IMR-90 (cell line): ENCODE measurements around the gene CIT. TPM values are rescaled to one million over a fixed set of nuclear protein-coding genes. Genes with fewer than 3 reads are reported as not detected.

Source experiments
- ATAC-seq: fragments of 200-7000 bp; cut with Tn5 transposase; 2 replicates; pipeline ENCODE4 v1.9.1; 2020; ENCODE audit warnings: low read depth, mild to moderate bottlenecking, moderate library complexity
- BruUV-seq: library from RNA; stranded (reverse); fragments of 400-500 nt; replicated peaks from 2 replicates; lab custom pipeline; 2021; lab: Mats Ljungman, UMichigan
- CTCF ChIA-PET: fragments of 300-600 bp; formaldehyde crosslinking; extraction: SDS; loops from one replicate; lab custom pipeline; 2021; ENCODE audit warnings: antibody characterized with exemption; lab: Yijun Ruan, JAX
- POLR2A ChIA-PET: fragments of 300-600 bp; sonication (Branson Sonifier 250); formaldehyde crosslinking; loops from one replicate; lab custom pipeline; 2022; ENCODE audit warnings: antibody characterized with exemption; ENCODE audit not compliant: unreplicated experiment; lab: Charles Lee
- DNase-seq: peaks from one replicate; pipeline ENCODE4 v3.0.0; 2013
- H2AFZ ChIP-seq: replicated peaks from 2 replicates; pipeline ENCODE3; 2013; ENCODE audit warnings: low read length, mild to moderate bottlenecking; ENCODE audit not compliant: poor library complexity
- H2AK5ac ChIP-seq: 2 replicates; pipeline ENCODE4 v1.6.1; 2013; ENCODE audit warnings: low read depth, low read length, inconsistent platforms
- H2AK9ac ChIP-seq: replicated peaks from 2 replicates; pipeline ENCODE3; 2013; ENCODE audit warnings: mild to moderate bottlenecking, low read depth, low read length, moderate library complexity; ENCODE audit not compliant: poor library complexity
- H2BK120ac ChIP-seq: 2 replicates; pipeline ENCODE4 v1.6.1; 2013; ENCODE audit warnings: low read depth, low read length, inconsistent platforms
- H2BK15ac ChIP-seq: 3 replicates; pipeline ENCODE4 v1.6.1; 2013; ENCODE audit warnings: low read depth, low read length, inconsistent platforms
- H2BK20ac ChIP-seq: 2 replicates; pipeline ENCODE4 v1.6.1; 2013; ENCODE audit warnings: low read depth, mild to moderate bottlenecking, inconsistent platforms, low read length, moderate library complexity
- H2BK5ac ChIP-seq: 2 replicates; pipeline ENCODE4 v1.6.1; 2013; ENCODE audit warnings: mild to moderate bottlenecking, low read depth, low read length, inconsistent platforms; ENCODE audit not compliant: poor library complexity, severe bottlenecking
- H3K14ac ChIP-seq: replicated peaks from 2 replicates; pipeline ENCODE4 v1.6.1; 2013; ENCODE audit warnings: low read depth, low read length, inconsistent platforms
- H3K18ac ChIP-seq: 2 replicates; pipeline ENCODE4 v1.6.1; 2013; ENCODE audit warnings: low read depth, low read length, control low read depth
- H3K23ac ChIP-seq: 2 replicates; pipeline ENCODE4 v1.6.1; 2013; ENCODE audit warnings: low read depth, low read length, inconsistent platforms
- H3K27ac ChIP-seq: 2 replicates; pipeline ENCODE4 v1.5.1; 2013; ENCODE audit warnings: mild to moderate bottlenecking, control low read depth, low read length; ENCODE audit not compliant: insufficient read depth
- H3K27me3 ChIP-seq: 2 replicates; pipeline ENCODE4 v1.6.1; 2013; ENCODE audit warnings: low read length; ENCODE audit not compliant: control insufficient read depth, insufficient read depth
- H3K36me3 ChIP-seq: 2 replicates; pipeline ENCODE4 v1.6.1; 2013; ENCODE audit warnings: low read length, mixed read lengths; ENCODE audit not compliant: control insufficient read depth, insufficient read depth
- H3K4ac ChIP-seq: 2 replicates; pipeline ENCODE4 v1.6.1; 2013; ENCODE audit warnings: low read depth, low read length, inconsistent platforms
- H3K4me1 ChIP-seq: 2 replicates; pipeline ENCODE4 v1.6.1; 2013; ENCODE audit warnings: low read length, mixed read lengths; ENCODE audit not compliant: control insufficient read depth, insufficient read depth
- H3K4me2 ChIP-seq: 2 replicates; pipeline ENCODE4 v1.6.1; 2013; ENCODE audit warnings: low read depth, mild to moderate bottlenecking, control low read depth, low read length, moderate library complexity
- H3K4me3 ChIP-seq: 2 replicates; pipeline ENCODE4 v1.5.1; 2013; ENCODE audit warnings: low read depth, mild to moderate bottlenecking, control low read depth, low read length, moderate library complexity; ENCODE audit not compliant: insufficient read depth
- H3K56ac ChIP-seq: 2 replicates; pipeline ENCODE4 v1.6.1; 2013; ENCODE audit warnings: low read length, inconsistent platforms; ENCODE audit not compliant: insufficient read depth; ENCODE audit errors: extremely low read depth
- H3K79me1 ChIP-seq, 2 experiments: 2 replicates each; pipeline ENCODE4 v1.6.1; 2013; ENCODE audit warnings: low read length in 2 of 2, inconsistent platforms in 1 of 2, low read depth in 1 of 2
- H3K9ac ChIP-seq: 2 replicates; pipeline ENCODE4 v1.6.1; 2013; ENCODE audit warnings: low read depth, low read length, control low read depth
- H3K9me1 ChIP-seq: 2 replicates; pipeline ENCODE4 v1.6.1; 2013; ENCODE audit warnings: low read length, inconsistent platforms; ENCODE audit not compliant: insufficient read depth
- H3K9me3 ChIP-seq: 2 replicates; pipeline ENCODE4 v1.6.1; 2013; ENCODE audit warnings: low read length; ENCODE audit not compliant: control insufficient read depth, insufficient read depth
- H4K20me1 ChIP-seq: 2 replicates; pipeline ENCODE4 v1.6.1; 2013; ENCODE audit warnings: low read length, inconsistent platforms; ENCODE audit not compliant: insufficient read depth
- H4K5ac ChIP-seq: 2 replicates; pipeline ENCODE4 v1.6.1; 2013; ENCODE audit warnings: mild to moderate bottlenecking, low read depth, low read length, control low read depth
- H4K8ac ChIP-seq, 2 experiments: 2 replicates each; pipeline ENCODE4 v1.6.1; 2013; ENCODE audit warnings: low read depth in 2 of 2, low read length in 2 of 2, control low read depth in 1 of 2, inconsistent platforms in 1 of 2
- H4K91ac ChIP-seq: 2 replicates; pipeline ENCODE4 v1.6.1; 2013; ENCODE audit warnings: low read depth, low read length, inconsistent platforms; ENCODE audit not compliant: insufficient read depth
- BHLHE40 ChIP-seq: fragments of 150-350 bp; IDR thresholded peaks from 2 replicates; pipeline ENCODE4 v1.6.1; 2016; ENCODE audit warnings: mild to moderate bottlenecking, low read depth, low read length
- CEBPB ChIP-seq: IDR thresholded peaks from 2 replicates; pipeline ENCODE4 v1.6.1; 2012; ENCODE audit warnings: low read depth, low read length, improper control_type of control experiment
- CHD1 ChIP-seq: IDR thresholded peaks from 2 replicates; pipeline ENCODE4 v1.6.1; 2012; ENCODE audit warnings: low read depth, low read length, improper control_type of control experiment
- CTCF ChIP-seq: conservative IDR thresholded peaks from 2 replicates; pipeline ENCODE4 v1.5.1; 2012; ENCODE audit warnings: mild to moderate bottlenecking, low read depth, low read length, improper control_type of control experiment
- FOS ChIP-seq: fragments of 150-350 bp; IDR thresholded peaks from 2 replicates; pipeline ENCODE4 v1.6.1; 2016; ENCODE audit warnings: low read depth, low read length
- MAFK ChIP-seq: IDR thresholded peaks from 2 replicates; pipeline ENCODE4 v1.6.1; 2012; ENCODE audit warnings: low read depth, low read length, improper control_type of control experiment
- MAZ ChIP-seq: IDR thresholded peaks from 2 replicates; pipeline ENCODE4 v1.6.1; 2012; ENCODE audit warnings: low read depth, mild to moderate bottlenecking, low read length, improper control_type of control experiment, moderate library complexity, borderline replicate concordance
- MXI1 ChIP-seq: IDR thresholded peaks from 2 replicates; pipeline ENCODE4 v1.6.1; 2012; ENCODE audit warnings: low read depth, mild to moderate bottlenecking, low read length, moderate library complexity, borderline replicate concordance
- NFE2L2 ChIP-seq: fragments of 150-350 bp; IDR thresholded peaks from 2 replicates; pipeline ENCODE4 v1.6.1; 2016; ENCODE audit warnings: low read depth, mild to moderate bottlenecking, low read length
- POLR2A ChIP-seq: IDR thresholded peaks from 2 replicates; pipeline ENCODE4 v1.6.1; 2012; ENCODE audit warnings: mild to moderate bottlenecking, low read depth, low read length
- RAD21 ChIP-seq: IDR thresholded peaks from 2 replicates; pipeline ENCODE4 v1.6.1; 2012; ENCODE audit warnings: low read length, improper control_type of control experiment
- RCOR1 ChIP-seq: IDR thresholded peaks from 2 replicates; pipeline ENCODE4 v1.6.1; 2012; ENCODE audit warnings: mild to moderate bottlenecking, low read length, improper control_type of control experiment; ENCODE audit not compliant: insufficient replicate concordance
- RFX5 ChIP-seq: IDR thresholded peaks from 2 replicates; pipeline ENCODE4 v1.8.0; 2012; ENCODE audit warnings: low read depth, mild to moderate bottlenecking, low read length, moderate library complexity
- SMC3 ChIP-seq: fragments of 150-350 bp; IDR thresholded peaks from 2 replicates; pipeline ENCODE4 v1.6.1; 2016; ENCODE audit warnings: low read depth, mild to moderate bottlenecking, antibody characterized with exemption, low read length, moderate library complexity
- WGBS, 2 experiments: methylation state at CpG; one replicate each; pipeline versions ENCODE4 v1.1.5 to v1.1.7; 2013; ENCODE audit warnings: missing lambda C conversion rate in 2 of 2; ENCODE audit not compliant: insufficient read length in 1 of 2; ENCODE audit errors: extremely low coverage in 2 of 2; 5-methylcytosine and 5-hydroxymethylcytosine counted together
- dilution Hi-C: fragments of 300-500 bp; cut with HindIII; formaldehyde crosslinking; loops from one replicate; pipeline ENCODE4 v1.14.3; 2018; ENCODE audit warnings: low sequenced_read_pairs; ENCODE audit not compliant: unreplicated experiment
- in situ Hi-C: fragments of 300-500 bp; cut with MboI; formaldehyde crosslinking; loops from 3 replicates; pipeline ENCODE4 v1.14.3; 2019; ENCODE audit warnings: low sequenced_read_pairs, inconsistent platforms, mixed read lengths
- intact Hi-C: fragments of 100-400 bp; cut with micrococcal nuclease; formaldehyde crosslinking; loops from 2 replicates; pipeline ENCODE4 v1.10.0; 2022
- polyA plus RNA-seq, 3 experiments: library from polyadenylated mRNA; depleted of rRNA; stranded (reverse); fragments of >200 nt; gene quantifications; 2 replicates each; pipeline ENCODE4 v1.2.3, GENCODE V29; 2012; ENCODE audit warnings: low replicate concordance in 1 of 3
- total RNA-seq: library from RNA; depleted of rRNA; stranded (reverse); fragments of >200 nt; gene quantifications from 2 replicates; pipeline ENCODE4 v1.2.3, GENCODE V29; 2012
- TF ChIP-seq, protein P1 (sequence below): fragments of 150-350 bp; IDR thresholded peaks from 2 replicates; pipeline ENCODE4 v1.6.1; 2016; ENCODE audit warnings: low read depth, mild to moderate bottlenecking, low read length, moderate library complexity, borderline replicate concordance
- TF ChIP-seq, protein P2 (sequence below): fragments of 150-350 bp; IDR thresholded peaks from 2 replicates; pipeline ENCODE4 v1.6.1; 2017; ENCODE audit warnings: mild to moderate bottlenecking, antibody characterized with exemption, low read length, low read depth

Gene CIT
- total and polyA plus RNA-seq, 2 of the 4 experiments (the other 2 are of a cell fraction) = 13.1 to 21.0 TPM

GRCh38 chr12:119713551-119714031, 163.5 kb downstream of the CIT start:
- no peaks in the 10 kb centered on the region; a peak in 2 of 4 replicates for H3K79me1 ChIP-seq
- H3K9ac ChIP-seq = no peak overlapping the region
- no peak for ATAC-seq
- H4K5ac ChIP-seq = no peak overlapping the region
- H3K18ac ChIP-seq = no peak overlapping the region
- H3K27me3 ChIP-seq = no peaks in the 10 kb centered on the region
- no peak overlapping the region for H4K8ac ChIP-seq
- intact Hi-C loops = no loop called here
- no peak overlapping the region for H3K27ac ChIP-seq
- POLR2A ChIA-PET = no interaction called here
- dilution Hi-C loops = no loop called here
- H4K20me1 ChIP-seq = no peaks in the 10 kb centered on the region
- H2AK5ac ChIP-seq = no peak overlapping the region
- no peak overlapping the region for H2BK120ac ChIP-seq
- H3K4me1 ChIP-seq = peaks cover 3% of the 10 kb centered on the region
- H2AFZ ChIP-seq = no peak overlapping the region
- no TSS peak for BruUV-seq
- H2BK15ac ChIP-seq = no peak overlapping the region
- WGBS, 2 experiments = 100% methylated on average over 1 of the region's 8 CpGs; no CpG with 5 or more reads in 1 of the 2 experiments
- no peak overlapping the region for H3K4me3 ChIP-seq
- H3K36me3 ChIP-seq = peaks cover 10% of the 10 kb centered on the region
- H4K91ac ChIP-seq = no peak overlapping the region
- H3K4me2 ChIP-seq = no peak overlapping the region
- H3K9me1 ChIP-seq = no peaks in the 10 kb centered on the region
- no peak for DNase-seq
- H3K14ac ChIP-seq = no peak overlapping the region
- H3K4ac ChIP-seq = no peak overlapping the region
- no peak overlapping the region for H3K23ac ChIP-seq
- no peak overlapping the region for H2BK20ac ChIP-seq
- H2BK5ac ChIP-seq = no peak overlapping the region
- TF ChIP-seq BHLHE40 (no peak), CHD1 (no peak), RCOR1 (no peak), RFX5 (no peak), CEBPB (no peak), FOS (no peak), MXI1 (no peak), SMC3 (no peak), RAD21 (no peak), POLR2A (no peak), MAFK (no peak), MAZ (no peak), NFE2L2 (no peak), CTCF (no peak)
- TF ChIP-seq, protein P1, sequence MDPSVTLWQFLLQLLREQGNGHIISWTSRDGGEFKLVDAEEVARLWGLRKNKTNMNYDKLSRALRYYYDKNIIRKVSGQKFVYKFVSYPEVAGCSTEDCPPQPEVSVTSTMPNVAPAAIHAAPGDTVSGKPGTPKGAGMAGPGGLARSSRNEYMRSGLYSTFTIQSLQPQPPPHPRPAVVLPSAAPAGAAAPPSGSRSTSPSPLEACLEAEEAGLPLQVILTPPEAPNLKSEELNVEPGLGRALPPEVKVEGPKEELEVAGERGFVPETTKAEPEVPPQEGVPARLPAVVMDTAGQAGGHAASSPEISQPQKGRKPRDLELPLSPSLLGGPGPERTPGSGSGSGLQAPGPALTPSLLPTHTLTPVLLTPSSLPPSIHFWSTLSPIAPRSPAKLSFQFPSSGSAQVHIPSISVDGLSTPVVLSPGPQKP = no peak
- TF ChIP-seq, protein P2, sequence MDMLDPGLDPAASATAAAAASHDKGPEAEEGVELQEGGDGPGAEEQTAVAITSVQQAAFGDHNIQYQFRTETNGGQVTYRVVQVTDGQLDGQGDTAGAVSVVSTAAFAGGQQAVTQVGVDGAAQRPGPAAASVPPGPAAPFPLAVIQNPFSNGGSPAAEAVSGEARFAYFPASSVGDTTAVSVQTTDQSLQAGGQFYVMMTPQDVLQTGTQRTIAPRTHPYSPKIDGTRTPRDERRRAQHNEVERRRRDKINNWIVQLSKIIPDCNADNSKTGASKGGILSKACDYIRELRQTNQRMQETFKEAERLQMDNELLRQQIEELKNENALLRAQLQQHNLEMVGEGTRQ = no peak
- no peak overlapping the region for H3K56ac ChIP-seq
- H3K9me3 ChIP-seq = no peaks in the 10 kb centered on the region
- CTCF ChIA-PET = no interaction called here
- H2AK9ac ChIP-seq = no peak overlapping the region
- in situ Hi-C loops = no loop called here
